ENCODE data around the gene SYNDIG1.
"Not testable (repeated sequence)": the region's sequence is repeated elsewhere in the genome, so short reads cannot be mapped to it uniquely, and the experiment has no call there.

The SYNDIG1 gene

DNA sequence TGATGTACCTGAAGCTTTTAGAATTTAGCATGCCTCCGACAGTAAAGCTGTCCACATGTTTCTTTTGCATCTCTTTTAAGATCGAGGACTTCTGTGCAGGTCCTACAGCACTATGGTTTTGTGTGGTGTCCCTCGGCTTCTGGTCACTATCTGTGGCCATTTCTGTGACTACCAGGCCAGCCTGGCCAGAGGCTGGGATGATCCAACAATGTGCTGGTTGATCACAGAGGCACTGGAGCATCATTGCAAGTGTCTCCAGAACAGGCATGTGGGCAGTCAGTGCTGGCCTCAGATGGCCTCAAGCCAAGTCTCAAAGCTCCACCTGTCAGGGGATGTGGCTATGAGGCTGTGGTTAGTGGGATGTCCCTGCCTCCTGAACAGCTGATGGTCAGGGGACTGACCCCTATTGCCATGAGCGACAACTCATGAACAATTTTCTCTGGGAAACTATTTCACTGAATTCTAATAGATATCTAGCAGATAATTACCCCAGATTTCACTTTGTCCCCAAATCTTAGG is 136.6 kb downstream of the SYNDIG1 start:
- no peak for DNase-seq (ENCODE audit: extremely low read depth in 1 of 2, low read depth in 1 of 2)

DNA sequence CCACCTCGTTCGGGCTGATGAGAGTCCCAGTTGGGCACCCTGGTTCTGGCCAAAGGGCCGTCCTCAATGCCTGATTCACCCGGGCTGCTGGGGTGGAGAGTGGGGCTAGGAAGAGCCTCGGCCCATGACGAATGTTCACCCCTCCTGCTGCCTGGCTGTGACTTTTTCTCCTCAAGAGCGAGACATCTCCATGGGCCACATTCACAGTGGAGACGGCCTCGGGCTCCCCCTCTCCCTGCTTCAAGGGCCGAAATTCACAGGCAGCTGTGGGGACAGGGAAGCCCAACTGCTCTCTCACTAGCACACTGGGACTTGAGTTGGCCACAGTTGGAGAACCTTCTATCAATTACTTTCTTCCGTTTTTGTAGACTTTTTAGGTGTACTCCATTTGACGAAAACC is 138.0 kb downstream of the SYNDIG1 start:
- DNase-seq (ENCODE audit: extremely low read depth in 1 of 2, low read depth in 1 of 2) = no peak

DNA sequence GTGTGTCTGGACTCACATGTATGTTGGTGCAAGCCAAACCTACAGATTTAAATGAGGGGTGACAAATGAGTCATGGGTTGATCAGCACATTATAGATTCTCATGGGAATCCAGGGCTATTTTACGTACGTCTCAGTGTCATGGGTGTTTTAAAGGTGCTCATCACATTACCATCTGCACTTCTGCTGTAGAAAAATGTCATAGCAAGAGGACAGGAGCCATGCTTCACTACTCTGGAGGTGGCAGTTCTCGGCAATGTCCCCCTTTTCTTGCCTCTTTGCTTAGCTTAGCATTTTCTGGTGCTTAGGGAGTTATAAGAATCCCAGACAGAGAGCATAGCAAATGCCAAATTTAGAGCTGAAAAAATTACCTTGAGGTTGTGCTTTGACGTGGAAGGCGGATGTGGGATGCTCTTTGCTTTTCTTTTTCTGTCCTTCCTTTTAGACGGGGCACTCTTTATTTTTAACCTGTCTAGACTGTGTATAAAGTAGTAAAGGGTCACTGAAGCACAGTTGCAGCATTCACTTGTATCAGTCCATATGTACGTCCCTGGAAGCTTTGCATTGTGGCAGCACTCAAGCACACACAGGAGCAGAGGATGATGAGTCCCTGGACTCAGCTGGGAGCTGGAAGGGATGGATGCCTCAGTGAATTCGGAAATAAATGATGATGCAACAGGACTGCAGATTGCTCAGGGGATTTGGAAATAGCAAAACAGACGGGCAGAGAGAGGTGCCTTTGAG is 139.7 kb downstream of the SYNDIG1 start:
- no peak for DNase-seq (ENCODE audit: extremely low read depth in 1 of 2, low read depth in 1 of 2)

- DNase-seq (ENCODE audit: extremely low read depth in 1 of 2, low read depth in 1 of 2) = no peak
Measured at GRCh38 chr20:24609757-24610156, 140.3 kb downstream of the SYNDIG1 start.

DNA sequence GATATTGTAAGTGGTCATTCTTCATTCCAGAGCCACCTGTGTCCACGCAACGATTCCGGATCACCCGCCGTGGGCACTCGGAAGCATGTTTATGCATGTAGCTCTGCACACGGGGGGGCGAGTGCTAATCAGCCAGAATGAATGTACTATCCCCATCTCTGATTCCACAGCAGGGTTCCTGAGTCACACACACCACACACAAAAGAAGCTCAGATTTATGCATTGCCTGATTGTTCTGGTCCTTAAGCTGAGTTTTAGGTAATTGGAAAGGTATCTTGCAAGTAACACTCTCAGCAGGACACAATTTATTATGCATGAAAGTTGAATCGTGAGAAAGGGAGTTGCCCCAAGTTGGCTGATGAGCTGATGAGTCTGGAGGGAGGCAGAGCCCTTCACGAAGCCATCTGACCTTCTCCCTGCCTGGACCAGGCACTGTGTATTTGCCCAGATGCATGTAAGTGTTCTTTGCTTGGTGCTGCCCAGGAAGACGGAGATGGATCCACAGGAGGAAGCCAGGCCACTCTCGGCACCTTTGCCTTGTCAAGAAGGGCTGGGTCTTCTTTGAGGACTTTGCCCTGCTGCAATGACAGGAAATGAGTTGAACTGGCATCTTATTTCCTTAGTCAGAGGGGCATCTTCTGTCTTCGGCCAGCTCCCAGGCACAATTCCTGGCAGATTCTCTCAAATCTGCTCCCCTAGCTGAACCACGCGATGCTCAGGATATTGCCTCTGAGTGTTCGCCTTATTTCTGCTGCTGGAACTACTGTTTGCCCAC is 141.1 kb downstream of the SYNDIG1 start:
- no peak for DNase-seq (ENCODE audit: extremely low read depth in 1 of 2, low read depth in 1 of 2)

DNA sequence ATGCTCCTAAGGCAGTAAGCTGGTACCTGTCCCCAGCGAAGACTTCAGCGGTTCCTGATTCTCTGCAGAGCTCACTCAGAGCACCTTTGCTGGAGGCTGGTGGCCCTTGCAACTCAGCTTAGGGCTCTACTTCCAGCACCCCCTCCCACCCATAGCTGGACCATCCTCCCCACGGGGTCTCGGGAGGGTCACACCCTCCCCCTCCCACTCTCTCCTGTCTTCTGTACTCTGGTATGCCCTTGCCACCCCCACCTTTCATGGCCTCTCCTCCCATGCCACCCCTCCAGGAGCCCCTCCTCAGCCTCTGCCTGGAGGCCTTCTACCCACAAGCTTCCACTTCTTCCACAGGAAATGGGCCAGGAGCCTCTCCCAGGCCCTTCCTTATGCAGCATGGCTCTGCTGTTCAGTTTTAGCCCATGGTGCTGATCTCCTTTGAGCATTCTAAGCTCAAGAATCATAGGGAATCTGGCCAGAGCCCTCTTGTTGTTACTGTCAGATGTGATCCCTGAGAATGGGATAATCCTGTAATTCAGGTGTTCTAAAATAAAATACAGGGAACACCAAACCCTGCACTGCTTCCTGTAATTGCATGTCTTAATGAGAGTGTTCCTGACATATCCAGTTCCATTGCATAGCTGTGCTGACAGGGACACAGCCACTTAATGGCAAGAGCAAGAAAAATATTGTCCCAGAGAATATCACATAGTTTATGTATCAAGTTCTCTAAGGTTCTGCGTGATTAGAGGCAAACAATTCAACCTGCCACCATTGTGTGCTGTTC is 142.1 kb downstream of the SYNDIG1 start:
- no peak for DNase-seq (ENCODE audit: extremely low read depth in 1 of 2, low read depth in 1 of 2)

DNA sequence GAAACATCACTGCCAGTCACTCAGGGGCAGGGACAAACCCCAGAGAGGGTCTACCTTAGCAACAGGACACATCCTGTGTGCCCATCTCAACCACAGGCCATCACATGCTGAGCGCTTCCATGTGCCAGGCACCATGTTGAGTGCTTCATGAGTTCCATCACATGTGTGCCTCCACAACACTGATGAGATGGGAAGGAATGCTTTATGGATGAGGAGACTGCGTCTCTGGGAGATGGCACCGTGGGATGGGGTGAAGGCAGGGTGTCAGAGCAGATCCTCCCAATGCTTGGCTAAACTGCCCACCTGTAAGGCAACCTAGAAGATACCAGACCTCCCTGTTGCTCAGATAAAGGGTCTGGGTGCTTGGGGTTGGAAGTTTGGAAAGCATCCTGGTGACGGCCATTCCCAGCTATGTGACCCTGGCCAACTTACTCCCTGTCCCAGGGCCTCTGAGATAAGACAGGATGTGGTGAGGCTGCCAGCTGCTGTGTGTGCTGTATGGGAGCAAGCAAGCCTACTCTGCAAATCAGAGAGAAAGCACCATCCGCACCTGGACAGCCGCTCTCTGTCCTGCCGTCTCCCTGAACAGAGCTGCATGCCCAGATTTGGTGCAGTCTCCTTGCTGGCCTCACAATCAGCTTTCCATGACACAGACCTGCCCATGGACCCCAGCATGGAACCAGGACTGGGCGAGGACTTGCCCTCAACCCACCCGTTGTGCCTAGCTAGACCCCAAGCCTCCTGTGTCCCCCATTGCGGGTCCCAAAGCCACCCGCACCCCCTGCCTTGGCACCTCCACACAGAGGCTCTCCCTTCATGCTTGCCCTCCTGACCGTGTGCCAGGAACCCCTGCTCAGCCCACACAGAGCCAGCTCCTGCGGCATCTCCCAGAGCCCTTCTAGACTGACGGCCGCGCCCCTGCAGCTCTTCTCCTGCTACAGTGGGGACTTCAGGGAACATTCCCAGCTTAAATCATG is 143.7 kb downstream of the SYNDIG1 start:
- no peak for DNase-seq (ENCODE audit: extremely low read depth in 1 of 2, low read depth in 1 of 2)

DNA sequence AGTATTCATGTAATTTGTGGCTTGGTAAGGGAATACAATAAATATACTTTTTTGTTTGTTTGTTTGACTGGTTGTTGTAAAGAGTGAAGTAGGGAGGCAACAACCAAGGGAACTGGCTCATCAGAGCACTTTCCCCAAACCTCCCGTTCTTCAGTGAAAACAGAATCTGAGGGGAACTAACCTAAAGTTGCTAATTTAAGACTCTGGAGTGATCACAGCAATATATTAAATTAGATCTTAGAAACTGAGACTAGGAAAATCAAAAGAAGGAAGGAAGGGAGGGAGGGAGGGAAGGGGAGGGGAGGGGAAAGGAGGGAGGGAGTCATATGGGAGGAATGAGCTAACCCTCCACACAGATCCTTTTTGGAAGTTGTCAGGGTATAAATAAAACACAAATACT is 144.9 kb downstream of the SYNDIG1 start:
- no peak for DNase-seq (ENCODE audit: extremely low read depth in 1 of 2, low read depth in 1 of 2)

DNA sequence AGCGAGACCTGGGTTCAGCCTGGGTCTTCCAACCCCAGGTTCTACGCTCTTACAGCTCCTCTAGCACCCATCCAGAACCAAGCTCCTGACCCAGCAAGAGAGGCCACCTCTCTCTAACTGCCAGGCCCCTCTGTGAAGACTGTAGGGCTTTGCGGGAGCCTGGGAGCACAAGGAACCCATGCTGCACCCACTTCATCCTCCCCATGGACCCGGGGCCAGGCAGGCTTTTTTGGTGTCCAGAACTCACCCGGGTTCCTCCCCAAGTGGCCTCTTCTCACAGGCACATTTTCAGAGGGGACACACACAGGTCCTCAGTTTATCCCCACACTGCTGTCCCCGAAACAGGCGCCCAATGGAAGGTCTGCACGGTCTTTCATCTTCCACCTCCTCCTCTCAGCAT is 145.9 kb downstream of the SYNDIG1 start:
- no peak for DNase-seq (ENCODE audit: extremely low read depth in 1 of 2, low read depth in 1 of 2)

DNA sequence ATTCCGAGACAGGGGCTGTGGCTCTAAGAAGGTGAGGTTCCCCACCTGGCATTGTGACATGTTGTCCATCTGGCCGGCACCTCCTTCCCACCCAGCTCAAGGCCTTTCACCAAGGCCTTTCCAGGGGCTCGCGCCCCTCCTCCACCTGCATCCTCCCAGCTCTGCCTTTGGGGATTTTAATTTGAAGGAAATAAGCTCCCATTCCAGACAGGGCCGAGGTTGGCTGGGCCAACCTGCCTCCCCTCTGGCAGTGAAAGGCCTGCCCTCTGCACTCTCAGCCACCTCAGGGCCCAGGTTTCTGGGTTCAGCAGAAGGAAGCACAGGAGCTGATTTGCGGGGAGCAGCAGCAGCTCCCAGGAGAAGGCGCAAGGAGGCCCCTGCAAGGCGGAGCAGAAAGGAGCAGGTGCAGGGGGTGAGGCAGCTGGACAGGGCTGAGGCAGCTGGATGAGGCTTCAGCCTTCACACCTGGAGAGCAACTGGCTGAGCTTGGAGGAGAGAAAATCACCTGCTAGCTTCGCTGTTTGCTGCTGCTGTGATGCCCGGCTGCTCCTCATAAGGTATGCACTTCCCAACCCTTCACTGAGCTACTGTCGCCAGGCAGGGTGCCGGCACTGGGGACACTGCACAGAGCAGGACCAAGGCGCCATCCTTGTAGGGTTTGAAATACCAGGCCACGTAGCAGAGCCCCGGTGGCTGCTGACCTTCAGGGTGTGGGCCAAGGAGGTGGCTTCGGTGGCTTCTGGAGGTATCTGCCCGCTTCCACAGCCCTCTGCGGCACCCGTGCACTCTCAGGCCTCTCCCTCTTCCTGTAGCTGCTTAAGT is 147.0 kb downstream of the SYNDIG1 start:
- no peak for DNase-seq (ENCODE audit: extremely low read depth in 1 of 2, low read depth in 1 of 2)

DNA sequence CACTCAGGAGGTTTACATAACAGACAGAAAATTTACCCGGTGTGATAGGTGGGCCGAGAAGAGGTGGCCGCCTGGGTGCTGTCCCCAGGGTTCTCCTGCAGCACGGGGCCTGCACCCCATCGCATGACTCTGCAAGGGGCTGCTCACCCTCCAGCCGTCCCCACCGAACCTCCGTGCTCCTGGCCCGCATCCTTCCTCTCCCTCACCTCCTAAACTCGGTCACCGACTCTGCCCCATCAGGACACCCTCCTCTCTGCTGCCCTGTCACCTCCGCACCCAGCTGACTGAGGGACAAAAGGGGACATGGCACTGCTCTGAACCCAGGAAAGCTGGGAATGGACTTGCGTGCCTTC is 147.6 kb downstream of the SYNDIG1 start:
- DNase-seq (ENCODE audit: extremely low read depth in 1 of 2, low read depth in 1 of 2) = no peak

DNA sequence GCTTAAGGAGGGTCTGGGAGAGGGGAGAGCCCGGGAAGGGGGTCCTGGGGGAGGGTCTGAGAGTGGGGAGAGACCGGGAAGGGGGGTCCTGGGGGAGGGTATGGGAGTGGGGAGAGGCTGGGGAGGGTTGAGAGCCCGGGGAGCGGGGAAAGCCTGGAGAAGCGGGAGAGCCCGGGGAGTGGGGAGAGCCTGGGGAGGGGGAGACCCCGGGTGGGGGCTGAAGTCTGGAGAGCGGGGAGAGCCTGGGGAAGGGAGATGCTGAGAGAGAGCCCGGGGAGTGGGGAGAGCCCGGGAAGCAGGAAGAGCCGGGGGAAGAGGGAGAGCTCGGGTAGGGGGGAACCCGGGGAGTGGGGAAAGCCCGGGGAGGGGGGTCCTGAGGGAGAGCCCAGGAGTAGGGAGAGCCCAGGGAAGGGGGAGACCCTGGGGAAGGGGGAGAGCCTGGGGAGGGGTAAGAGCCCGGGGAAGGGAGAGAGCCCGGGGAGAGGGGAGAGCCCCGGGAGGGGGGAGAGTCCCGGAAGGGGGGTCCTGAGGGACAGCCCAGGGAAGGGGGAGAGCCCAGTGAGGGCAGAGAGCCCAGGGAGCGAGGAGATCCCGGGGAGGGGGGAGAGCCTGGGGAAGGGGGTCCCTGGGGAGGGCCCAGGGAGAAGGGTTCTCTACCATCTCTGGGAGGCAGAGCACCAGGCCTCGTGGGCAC is 148.5 kb downstream of the SYNDIG1 start:
- no peak for DNase-seq (ENCODE audit: extremely low read depth in 1 of 2, low read depth in 1 of 2)

DNA sequence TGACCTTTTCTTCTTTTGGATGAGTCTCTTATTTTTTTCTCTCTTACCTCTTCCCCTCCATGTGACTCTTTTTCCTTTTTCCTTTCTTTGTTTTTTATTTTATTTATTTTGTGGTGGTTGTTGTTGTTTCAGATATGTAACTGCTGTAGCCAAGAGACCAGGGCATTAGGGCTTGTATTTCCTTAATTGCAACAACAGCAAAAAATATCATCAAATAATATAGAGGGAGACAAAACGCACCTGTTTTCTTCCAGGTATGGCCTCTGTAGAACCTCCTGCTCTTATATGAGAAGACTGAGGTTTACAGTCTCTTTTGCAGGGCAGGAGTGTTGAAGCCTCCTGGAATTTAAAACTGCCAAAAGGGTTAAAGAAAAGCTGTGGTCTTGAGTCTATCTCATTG is 149.3 kb downstream of the SYNDIG1 start:
- DNase-seq (ENCODE audit: extremely low read depth in 1 of 2, low read depth in 1 of 2) = no peak

GRCh38 chr20:24619212-24619611 is 149.8 kb downstream of the SYNDIG1 start:
- no peak for DNase-seq (ENCODE audit: extremely low read depth in 1 of 2, low read depth in 1 of 2)

GRCh38 chr20:24620937-24621519 is 151.6 kb downstream of the SYNDIG1 start:
- no peak for DNase-seq (ENCODE audit: extremely low read depth in 1 of 2, low read depth in 1 of 2)

- no peak for DNase-seq (ENCODE audit: extremely low read depth in 1 of 2, low read depth in 1 of 2)
Measured at GRCh38 chr20:24622856-24623255, 153.4 kb downstream of the SYNDIG1 start.

DNA sequence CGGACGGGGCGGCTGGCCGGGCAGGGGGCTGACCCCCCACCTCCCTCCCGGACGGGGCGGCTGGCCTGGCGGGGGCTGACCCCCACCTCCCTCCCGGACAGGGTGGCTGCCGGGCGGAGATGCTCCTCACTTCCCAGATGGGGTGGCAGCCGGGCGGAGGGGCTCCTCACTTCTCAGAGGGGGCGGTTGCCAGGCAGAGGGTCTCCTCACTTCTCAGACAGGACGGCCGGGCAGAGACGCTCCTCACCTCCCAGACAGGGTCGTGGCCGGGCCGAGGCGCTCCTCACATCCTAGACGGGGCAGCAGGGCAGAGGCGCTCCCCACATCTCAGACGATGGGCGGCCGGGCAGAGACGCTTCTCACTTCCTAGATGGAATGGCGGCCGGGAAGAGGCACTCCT is 156.7 kb downstream of the SYNDIG1 start:
- not testable (repeated sequence) for DNase-seq (ENCODE audit: extremely low read depth in 1 of 2, low read depth in 1 of 2)

- no peak for DNase-seq (ENCODE audit: extremely low read depth in 1 of 2, low read depth in 1 of 2)
Measured at GRCh38 chr20:24627291-24627690, 157.9 kb downstream of the SYNDIG1 start.

- no peak for DNase-seq (ENCODE audit: extremely low read depth in 1 of 2, low read depth in 1 of 2)
Measured at GRCh38 chr20:24627926-24628325, 158.5 kb downstream of the SYNDIG1 start.
